HG03442 (cell line): Measurements from ENCODE around the gene SMAD2.
"Not testable (repeated sequence)": the region's sequence is repeated elsewhere in the genome, so short reads cannot be mapped to it uniquely, and the experiment has no call there.

Source experiments
- ATAC-seq: cut with Tn5 transposase; IDR thresholded peaks from one replicate; pipeline ENCODE4 v1.9.1; 2021; ENCODE audit warnings: mild to moderate bottlenecking, moderate library complexity; ENCODE audit not compliant: unreplicated experiment

Gene SMAD2

GRCh38 chr18:47858607-47859006 is 71.9 kb downstream of the SMAD2 start:
- no peak for ATAC-seq

- no peak for ATAC-seq
Measured at GRCh38 chr18:47847635-47848034, 82.8 kb downstream of the SMAD2 start.

GRCh38 chr18:47846431-47846830 is 84.0 kb downstream of the SMAD2 start:
- no peak for ATAC-seq

GRCh38 chr18:47844828-47845498 is 85.5 kb downstream of the SMAD2 start:
- no peak for ATAC-seq

GRCh38 chr18:47842836-47843235 is 87.6 kb downstream of the SMAD2 start:
- no peak for ATAC-seq

GRCh38 chr18:47838396-47838795 is 92.1 kb downstream of the SMAD2 start:
- ATAC-seq: no peak

- no peak for ATAC-seq
Measured at GRCh38 chr18:47832348-47832747, 98.1 kb downstream of the SMAD2 start.

GRCh38 chr18:47831351-47831750 is 99.1 kb downstream of the SMAD2 start:
- no peak for ATAC-seq

GRCh38 chr18:47830772-47831171 is 99.7 kb downstream of the SMAD2 start:
- no peak for ATAC-seq

- ATAC-seq: no peak
Measured at GRCh38 chr18:47829831-47830230, 100.6 kb downstream of the SMAD2 start.

- not testable (repeated sequence) for ATAC-seq
Measured at GRCh38 chr18:47828031-47828430, 102.4 kb downstream of the SMAD2 start.

- ATAC-seq: no peak
Measured at GRCh38 chr18:47826157-47827074, 104.0 kb downstream of the SMAD2 start.

GRCh38 chr18:47821314-47821713 is 109.1 kb downstream of the SMAD2 start:
- ATAC-seq: no peak

GRCh38 chr18:47817795-47818077 is 112.7 kb downstream of the SMAD2 start:
- no peak for ATAC-seq

GRCh38 chr18:47817017-47817794 is 113.3 kb downstream of the SMAD2 start:
- ATAC-seq: no peak

GRCh38 chr18:47815486-47816270 is 114.8 kb downstream of the SMAD2 start:
- no peak for ATAC-seq

GRCh38 chr18:47809420-47809819 is 121.0 kb downstream of the SMAD2 start:
- ATAC-seq: no peak

GRCh38 chr18:47802802-47803201 is 127.7 kb downstream of the SMAD2 start:
- ATAC-seq: no peak

- no peak for ATAC-seq
Measured at GRCh38 chr18:47801817-47802216, 128.6 kb downstream of the SMAD2 start.

- no peak for ATAC-seq
Measured at GRCh38 chr18:47800756-47801155, 129.7 kb downstream of the SMAD2 start.

- no peak for ATAC-seq
Measured at GRCh38 chr18:47800248-47800647, 130.2 kb downstream of the SMAD2 start.
